Transverse colon (tissue), 4 donors: ENCODE measurements around the gene XRN1.

ENCODE experiments used
- POLR2AphosphoS5 ChIP-seq, 3 donors: sonication (generic); formaldehyde crosslinking; IDR thresholded peaks; one replicate each; pipeline ENCODE4 v1.6.1; 2016; ENCODE audit warnings: antibody characterized with exemption in 3 of 3
- TF ChIP-seq, protein P1 (sequence below), 5 experiments: fragments of 200-600 bp in 3 of 5; fragments of 450-650 bp in 2 of 5; sonication (generic) in 3 of 5; IDR thresholded peaks; 1 replicate in 2 of 5; 2 replicates in 3 of 5; pipeline ENCODE4 v1.5.1; 2016 to 2017; ENCODE audit warnings: antibody characterized with exemption in 5 of 5, inconsistent platforms in 3 of 5, mild to moderate bottlenecking in 2 of 5, moderate library complexity in 1 of 5

DNA sequence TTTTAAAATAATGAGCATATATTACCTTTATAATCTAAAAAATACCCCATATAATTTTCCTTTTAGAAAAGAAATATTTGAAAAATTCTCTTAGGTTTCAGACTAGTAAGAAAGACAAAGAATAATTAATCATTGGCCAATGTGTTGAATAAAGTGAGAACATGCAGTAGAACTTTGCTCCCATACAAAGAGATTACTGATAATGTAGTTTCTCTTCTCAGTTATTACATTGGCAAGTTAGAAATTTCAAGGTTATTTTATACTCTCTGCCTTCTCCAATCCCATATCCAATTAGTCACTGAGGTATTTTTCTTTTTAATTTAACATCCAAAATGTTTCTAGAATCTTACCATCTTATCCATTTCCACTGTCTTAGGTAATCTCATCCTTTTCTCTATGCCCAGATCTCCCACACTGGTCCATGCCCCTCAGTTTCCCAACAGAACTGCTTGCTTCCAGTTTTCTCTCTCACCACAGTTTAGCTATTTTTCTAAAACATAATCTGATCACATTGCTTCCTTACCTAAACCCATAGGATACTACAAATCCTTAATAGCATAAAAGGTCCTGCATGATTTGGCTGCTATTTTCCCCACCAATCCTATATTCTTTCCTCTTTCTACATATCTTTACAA is 10.8 kb downstream of the XRN1 start:
- TF ChIP-seq POLR2AphosphoS5 (IDR thresholded peaks at IDR 0.05) = no peak
- TF ChIP-seq, protein P1, sequence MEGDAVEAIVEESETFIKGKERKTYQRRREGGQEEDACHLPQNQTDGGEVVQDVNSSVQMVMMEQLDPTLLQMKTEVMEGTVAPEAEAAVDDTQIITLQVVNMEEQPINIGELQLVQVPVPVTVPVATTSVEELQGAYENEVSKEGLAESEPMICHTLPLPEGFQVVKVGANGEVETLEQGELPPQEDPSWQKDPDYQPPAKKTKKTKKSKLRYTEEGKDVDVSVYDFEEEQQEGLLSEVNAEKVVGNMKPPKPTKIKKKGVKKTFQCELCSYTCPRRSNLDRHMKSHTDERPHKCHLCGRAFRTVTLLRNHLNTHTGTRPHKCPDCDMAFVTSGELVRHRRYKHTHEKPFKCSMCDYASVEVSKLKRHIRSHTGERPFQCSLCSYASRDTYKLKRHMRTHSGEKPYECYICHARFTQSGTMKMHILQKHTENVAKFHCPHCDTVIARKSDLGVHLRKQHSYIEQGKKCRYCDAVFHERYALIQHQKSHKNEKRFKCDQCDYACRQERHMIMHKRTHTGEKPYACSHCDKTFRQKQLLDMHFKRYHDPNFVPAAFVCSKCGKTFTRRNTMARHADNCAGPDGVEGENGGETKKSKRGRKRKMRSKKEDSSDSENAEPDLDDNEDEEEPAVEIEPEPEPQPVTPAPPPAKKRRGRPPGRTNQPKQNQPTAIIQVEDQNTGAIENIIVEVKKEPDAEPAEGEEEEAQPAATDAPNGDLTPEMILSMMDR (IDR thresholded peaks at IDR 0.05) = no peak
